ENCODE measurements around the gene CDYL.

Gene CDYL

DNA sequence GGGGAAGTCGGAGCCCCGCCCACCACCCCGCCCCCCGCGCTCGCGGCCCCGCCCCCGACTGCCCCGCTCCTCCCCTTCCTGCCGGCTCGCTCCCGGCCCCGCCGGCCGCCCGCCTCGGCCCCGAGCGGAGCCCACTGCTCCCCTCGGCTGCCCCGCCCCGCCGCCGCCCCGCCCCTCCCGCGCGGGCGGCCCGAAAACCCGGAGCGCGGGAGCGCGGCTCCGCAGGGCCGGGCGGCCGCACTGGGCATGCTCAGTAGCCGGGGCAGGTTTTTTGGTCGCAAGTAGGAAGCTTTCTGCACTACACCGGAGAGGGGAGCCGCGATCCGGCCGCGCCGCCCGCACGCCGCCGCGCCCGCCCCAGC, at the start of gene CDYL:
Gene CDYL (plus strand): TSS at position 274 of the 362 bp plus-strand sequence. CDS start 380 bp downstream, outside the sequence.
- DNase-seq (ENCODE audit: low spot score), result peak; percentile 89

GRCh38 chr6:4726645-4727044, 49.6 kb upstream of the CDYL start:
- no peak for DNase-seq (ENCODE audit: low spot score)

DNA sequence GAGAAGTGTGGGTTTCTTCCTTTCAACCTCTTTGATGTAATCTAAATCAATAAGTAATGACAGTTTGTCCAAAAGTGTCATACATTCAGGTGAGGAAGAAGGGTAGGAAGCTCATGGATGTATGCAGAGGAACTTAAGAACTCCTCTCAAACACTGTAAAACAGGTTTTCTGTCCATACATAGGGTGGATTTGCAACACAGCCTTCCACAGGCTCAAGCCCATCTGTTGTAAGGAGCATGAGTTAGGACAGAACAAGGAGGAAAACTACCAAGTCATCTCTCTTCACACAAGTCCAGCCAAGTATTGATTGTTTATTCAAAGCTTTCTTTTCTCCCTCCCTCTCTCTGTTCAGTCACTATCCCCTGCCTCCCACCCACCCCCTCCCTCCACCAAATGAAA, 49.0 kb upstream of the CDYL start:
- DNase-seq (ENCODE audit: low spot score), result no peak

DNA sequence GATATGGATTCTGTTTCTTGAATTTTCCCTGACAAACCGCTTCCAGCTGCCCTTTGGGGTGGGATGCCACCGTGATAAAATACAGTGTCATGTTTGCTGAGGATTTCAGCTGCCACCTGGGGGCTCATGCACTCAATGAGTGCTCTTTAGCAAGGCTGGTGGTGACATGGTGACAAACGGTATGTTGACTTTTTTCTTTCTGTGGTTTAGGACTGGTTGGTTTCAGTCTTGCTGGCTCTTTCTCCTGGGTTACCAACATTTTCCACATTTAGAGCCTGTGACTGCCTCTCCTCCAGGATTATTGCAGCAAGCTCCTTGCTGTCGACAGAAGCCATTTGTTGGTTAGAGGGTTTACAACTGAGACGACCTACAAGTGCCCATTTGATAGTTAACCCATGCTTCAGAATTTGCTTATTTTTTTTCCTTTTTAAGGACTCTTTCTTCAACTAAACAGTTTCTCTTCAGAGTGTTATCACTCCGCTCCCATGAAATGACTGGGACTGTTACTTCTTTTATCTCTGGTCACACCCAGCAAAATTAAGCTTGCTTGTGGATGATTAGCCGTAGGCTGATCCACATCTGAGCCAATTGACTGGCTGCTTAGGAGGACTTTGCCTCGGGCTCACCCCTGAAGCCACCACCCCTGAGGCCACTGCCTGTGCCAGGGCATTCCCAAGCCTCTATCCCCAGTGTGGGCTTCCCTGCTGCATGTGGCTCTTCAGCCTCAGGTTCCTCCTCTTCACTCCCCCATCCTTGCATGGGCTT, 48.4 kb upstream of the CDYL start:
- no peak for DNase-seq (ENCODE audit: low spot score)

GRCh38 chr6:4728436-4728769, 47.8 kb upstream of the CDYL start:
- no peak for DNase-seq (ENCODE audit: low spot score)

GRCh38 chr6:4728926-4729325, 47.3 kb upstream of the CDYL start:
- DNase-seq (ENCODE audit: low spot score), result no peak

- no peak for DNase-seq (ENCODE audit: low spot score)
Measured at GRCh38 chr6:4731996-4732395, 44.2 kb upstream of the CDYL start.

DNA sequence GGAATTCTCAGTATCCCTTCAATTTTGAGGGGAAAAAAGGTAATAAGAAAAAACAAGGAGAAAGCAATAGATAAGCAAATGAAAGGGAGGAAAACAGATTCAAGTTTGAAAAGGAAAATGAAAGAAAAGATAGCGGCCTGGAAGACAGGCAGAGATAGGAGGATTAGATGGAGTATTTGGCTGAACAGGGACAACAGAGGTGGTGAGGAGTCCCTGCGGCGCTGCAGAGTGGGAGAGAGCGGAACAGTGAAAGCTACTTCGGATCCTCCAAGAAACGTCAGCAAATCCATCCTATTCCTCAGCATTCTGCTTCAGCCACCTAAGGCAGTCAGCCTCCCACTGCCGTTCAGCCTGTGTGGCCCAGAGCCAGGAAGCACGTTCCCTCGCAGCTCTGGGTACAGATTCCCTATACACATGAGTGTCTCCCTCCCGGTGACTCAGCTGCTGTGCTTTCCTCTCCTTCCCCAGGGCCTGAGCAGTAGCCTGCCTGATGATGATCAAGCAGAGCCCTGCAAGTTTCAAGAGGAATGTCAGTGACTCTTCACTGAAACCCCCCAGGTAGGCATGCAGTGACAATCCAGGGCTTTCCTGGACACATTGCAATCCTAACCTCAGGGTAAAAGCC, 43.4 kb upstream of the CDYL start:
- no peak for DNase-seq (ENCODE audit: low spot score)

DNA sequence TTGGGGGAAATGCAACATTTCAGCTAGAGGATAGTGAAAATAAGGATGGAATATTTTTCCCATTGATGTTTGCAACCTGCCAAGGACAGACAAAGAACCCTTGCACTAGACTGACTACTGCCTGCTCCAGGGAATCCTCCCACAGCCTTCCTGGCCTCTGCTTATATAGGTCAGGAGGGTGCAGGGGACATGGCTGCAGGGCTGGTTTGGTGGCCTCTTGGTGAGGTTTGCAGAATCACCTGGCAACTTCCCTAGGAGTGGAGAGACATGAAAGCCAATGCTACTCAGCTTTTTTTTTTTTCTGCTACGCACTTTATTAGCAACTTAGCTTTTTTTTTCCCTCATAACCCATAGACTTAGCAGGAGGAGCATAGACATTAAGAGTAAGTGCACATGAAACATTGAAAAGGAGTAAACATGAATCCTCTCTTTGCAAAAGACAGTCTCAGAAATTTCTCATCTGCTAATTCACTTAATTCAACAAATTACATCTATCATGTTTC, 39.8 kb upstream of the CDYL start:
- DNase-seq (ENCODE audit: low spot score), result no peak

DNA sequence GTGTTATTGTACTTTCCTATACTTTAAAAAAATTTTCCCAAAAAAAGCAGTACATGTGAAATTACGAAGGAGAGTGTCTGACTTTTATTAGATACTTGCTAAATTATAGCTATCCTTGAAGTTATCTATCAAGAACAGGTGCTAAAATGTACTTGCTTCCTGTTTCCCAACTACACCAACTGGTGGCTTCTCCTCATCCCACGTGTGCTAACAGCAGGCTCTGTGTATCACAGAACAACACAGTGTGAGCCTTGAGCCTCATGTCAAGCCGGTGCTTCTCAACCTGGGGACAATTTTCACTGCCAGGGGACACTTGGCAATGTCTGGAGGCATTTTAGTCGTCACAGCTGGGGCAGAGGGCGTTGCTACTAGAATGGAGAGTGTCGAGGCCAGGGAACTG, 36.2 kb upstream of the CDYL start:
- DNase-seq (ENCODE audit: low spot score), result no peak

DNA sequence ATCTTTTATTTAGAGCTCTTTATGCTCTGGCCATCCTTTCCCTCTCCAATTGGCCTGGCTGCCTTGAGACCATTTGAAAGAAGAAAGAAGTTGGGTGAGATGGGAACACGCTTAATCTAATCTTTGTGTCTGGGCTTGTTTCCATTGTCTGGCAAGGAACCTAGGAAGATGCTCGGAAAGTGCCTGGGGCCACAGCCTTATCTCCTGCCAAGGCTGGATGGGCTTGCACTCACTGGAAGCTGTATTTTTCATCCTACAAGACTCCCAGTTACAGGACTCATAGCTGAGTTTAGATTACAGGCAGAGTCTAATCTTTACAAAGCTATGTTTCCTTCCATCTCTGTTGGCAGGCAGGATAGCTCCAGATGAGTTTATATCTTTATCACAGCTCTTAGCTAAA, 33.1 kb upstream of the CDYL start:
- no peak for DNase-seq (ENCODE audit: low spot score)

GRCh38 chr6:4743926-4744325, 32.3 kb upstream of the CDYL start:
- no peak for DNase-seq (ENCODE audit: low spot score)

GRCh38 chr6:4747588-4747987, 28.6 kb upstream of the CDYL start:
- no peak for DNase-seq (ENCODE audit: low spot score)

DNA sequence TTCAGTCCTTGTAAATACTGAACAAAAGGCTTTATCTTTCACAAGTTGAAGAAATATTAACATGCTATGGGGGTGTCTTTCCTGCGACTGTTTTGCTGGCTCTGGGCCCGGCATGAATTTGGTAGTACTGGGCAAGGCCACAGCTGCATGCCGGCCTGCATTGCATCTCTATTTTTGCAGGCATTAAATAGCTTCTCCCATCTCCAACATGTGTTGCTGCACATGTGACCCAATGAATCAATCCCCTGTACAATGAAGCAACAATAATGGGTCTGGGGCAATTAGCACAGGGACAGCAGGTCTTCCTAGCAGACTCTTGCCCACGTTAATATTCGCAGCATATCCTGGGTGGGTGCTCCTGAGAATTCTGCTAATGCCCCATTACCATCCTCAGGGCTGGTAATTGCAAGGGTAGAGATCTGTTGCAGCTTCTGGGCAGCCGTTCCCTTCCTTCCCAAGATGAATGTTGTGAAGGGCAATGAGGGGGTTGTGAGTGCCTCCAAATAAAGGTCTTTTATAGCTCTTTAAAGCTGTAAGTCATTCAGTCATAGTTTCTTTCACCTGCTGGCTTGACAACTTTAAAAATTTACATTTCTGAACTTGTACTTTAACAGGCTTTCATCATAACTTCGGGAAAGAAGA, 24.3 kb upstream of the CDYL start:
- no peak for DNase-seq (ENCODE audit: low spot score)

DNA sequence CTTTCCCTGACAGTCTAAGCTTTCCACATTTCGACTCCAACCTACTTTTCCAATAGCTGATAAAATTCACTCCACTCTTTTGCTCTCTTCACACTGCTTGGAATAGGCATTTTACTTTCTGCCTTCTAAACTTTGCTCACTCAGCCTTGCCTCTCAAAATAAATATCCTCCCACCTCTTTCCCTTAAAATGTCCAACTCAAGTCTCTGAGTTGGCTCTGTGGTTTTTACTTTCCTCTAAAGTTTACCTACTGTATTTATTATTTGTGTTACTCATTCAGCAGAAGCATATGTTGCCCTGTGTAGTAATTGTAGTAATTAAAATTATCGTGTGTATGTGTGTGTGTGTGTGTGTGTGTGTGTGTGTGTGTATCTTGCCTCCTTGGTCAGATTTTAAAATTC, 20.0 kb upstream of the CDYL start:
- no peak for DNase-seq (ENCODE audit: low spot score)

DNA sequence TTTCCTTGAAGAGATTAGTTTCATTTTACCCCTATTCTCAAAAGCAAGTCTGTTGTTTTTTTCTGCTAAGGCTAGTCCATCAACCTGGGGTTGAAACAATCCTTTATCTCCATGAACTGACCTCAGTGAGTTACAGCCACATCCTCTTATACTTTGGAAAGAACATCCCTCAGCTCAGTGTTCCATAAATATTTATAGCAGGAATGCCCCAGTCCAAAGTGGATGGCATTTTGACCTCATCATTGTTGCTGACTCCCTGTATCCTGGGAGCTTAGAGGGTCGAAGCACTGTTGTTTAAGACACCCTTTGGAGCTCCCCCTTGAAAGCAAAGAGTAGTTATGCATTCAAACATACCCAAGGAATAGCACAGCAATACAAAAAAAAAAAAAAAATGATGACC, 16.2 kb upstream of the CDYL start:
- DNase-seq (ENCODE audit: low spot score), result no peak

GRCh38 chr6:4760773-4761172, 15.4 kb upstream of the CDYL start:
- DNase-seq (ENCODE audit: low spot score), result no peak

DNA sequence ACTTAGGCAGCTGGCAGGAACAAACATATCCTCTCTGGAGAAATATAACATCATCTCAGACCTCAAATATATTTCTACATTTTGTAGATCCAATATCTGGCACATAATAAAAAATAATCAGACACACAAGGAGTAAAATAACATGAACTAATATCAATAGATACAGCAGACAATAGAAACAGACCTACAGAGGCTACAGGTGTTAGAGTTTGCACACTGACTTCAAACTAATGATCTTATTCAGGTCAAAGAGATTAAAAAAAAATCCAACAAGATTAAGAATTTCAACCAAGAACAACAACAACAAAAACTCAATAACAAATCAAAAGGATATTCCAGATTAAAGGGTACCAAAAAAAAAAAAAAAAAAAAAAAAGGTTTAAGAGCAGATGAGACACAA, 13.9 kb upstream of the CDYL start:
- no peak for DNase-seq (ENCODE audit: low spot score)

GRCh38 chr6:4763921-4764320, 12.3 kb upstream of the CDYL start:
- no peak for DNase-seq (ENCODE audit: low spot score)

DNA sequence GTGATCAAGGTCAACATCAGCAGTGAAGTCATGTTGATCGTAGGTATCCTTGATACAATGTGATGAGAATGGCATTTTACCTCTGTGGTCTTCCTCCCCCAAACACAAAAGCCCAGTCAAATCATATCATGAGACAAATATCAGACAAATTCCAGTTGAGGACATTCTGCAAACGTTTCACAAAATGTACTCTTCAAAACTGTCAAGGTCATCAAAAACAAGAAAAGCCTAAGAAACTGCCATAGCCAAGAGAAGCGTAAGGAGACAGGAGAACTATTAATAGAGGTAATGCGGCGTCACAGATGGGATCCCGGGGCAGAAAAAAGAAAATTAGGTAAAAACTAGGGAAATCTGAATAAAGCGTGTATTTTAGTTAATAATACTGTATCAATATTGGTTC, 7.4 kb upstream of the CDYL start:
- no peak for DNase-seq (ENCODE audit: low spot score)

GRCh38 chr6:4772750-4773149, 3.5 kb upstream of the CDYL start:
- no peak for DNase-seq (ENCODE audit: low spot score)

GRCh38 chr6:4773181-4773580, 3.0 kb upstream of the CDYL start:
- no peak for DNase-seq (ENCODE audit: low spot score)

DNA sequence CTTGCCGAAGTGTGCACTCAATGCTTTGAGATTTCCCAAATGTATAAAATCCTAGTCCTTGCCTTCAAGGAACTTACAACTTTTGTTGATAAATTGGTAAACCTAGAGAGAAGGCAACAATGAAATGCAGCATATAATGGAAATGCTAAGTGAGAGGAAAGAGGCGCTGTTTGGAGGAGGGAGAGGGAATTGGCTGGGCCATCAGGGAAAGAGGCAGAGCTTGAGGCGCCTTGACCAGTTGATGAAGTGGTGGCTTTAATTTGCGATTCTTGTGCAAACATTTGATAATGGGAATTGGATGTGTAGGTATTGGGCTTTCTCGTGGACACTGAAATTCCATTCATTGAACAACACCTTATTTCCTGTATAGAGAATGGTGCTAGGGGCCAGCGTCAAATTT, 1.9 kb upstream of the CDYL start:
- DNase-seq (ENCODE audit: low spot score), result no peak
